ENCODE results near the gene RNU6-8.

The RNU6-8 gene

GRCh38 chr14:32200368-32201192, 2.5 kb downstream of the RNU6-8 start:
- Histone ChIP-seq H2AK5ac (ENCODE audit: low read length, severe bottlenecking) (no peak overlapping the region), H4K8ac (ENCODE audit: low read length) (no peak overlapping the region), H3K4me1 (ENCODE audit: control insufficient read depth, insufficient read depth, low read depth, low read length) (peaks cover 5% of the 10 kb centered on the region), H2BK15ac (ENCODE audit: low read depth, poor library complexity, severe bottlenecking) (no peak overlapping the region), H3K9ac (ENCODE audit: low read length) (peak overlapping the region; percentile 97), H3K4ac (ENCODE audit: low read depth in 1 of 2, low read length in 2 of 2) (no peak overlapping the region), H2BK12ac (ENCODE audit: low read length in 2 of 2) (no peak overlapping the region), H3K4me2 (ENCODE audit: low read length, poor library complexity, severe bottlenecking) (peak overlapping the region; percentile 80), H3K18ac (ENCODE audit: low read depth in 1 of 2, low read length in 2 of 2) (no peak overlapping the region), H2BK5ac (ENCODE audit: low read depth, low read length, poor library complexity, severe bottlenecking) (no peak overlapping the region), H4K91ac (ENCODE audit: low read length) (no peak overlapping the region), H3K4me3 (ENCODE audit: insufficient read depth in 1 of 2, low read depth in 1 of 2, low read length in 2 of 2) (peak overlapping the region; percentile 71 to 91), H3K79me1 (replicated peaks; ENCODE audit: low read length, poor library complexity, severe bottlenecking) (no peaks in the 10 kb centered on the region), H3K14ac (ENCODE audit: low read length in 2 of 2) (no peak overlapping the region), H3K36me3 (ENCODE audit: control insufficient read depth in 1 of 2, insufficient read depth in 2 of 2, low read depth in 1 of 2, low read length in 2 of 2) (no peaks in the 10 kb centered on the region), H3K27me3 (ENCODE audit: control insufficient read depth in 1 of 2, insufficient read depth in 1 of 2, low read length in 2 of 2) (peaks cover 0 to 10% of the 10 kb centered on the region in 2 experiments), H3K27ac (ENCODE audit: low read length, poor library complexity, severe bottlenecking) (no peak overlapping the region), H3K23ac (ENCODE audit: low read length in 2 of 2) (no peak overlapping the region), H2AFZ (ENCODE audit: low read depth, low read length) (no peak overlapping the region), H3K9me3 (ENCODE audit: control insufficient read depth, low read length) (no peaks in the 10 kb centered on the region), H2BK120ac (ENCODE audit: low read depth, low read length) (no peak overlapping the region)
- 31% methylated on average over 7 of the region's 14 CpGs for WGBS
- DNase-seq: no peak

GRCh38 chr14:32197919-32198318, 5.2 kb downstream of the RNU6-8 start:
- Histone ChIP-seq H2BK5ac (ENCODE audit: low read depth, low read length, poor library complexity, severe bottlenecking) (no peak overlapping the region), H3K27me3 (ENCODE audit: control insufficient read depth in 1 of 2, insufficient read depth in 1 of 2, low read length in 2 of 2) (no peaks in the 10 kb centered on the region), H3K36me3 (ENCODE audit: control insufficient read depth in 1 of 2, insufficient read depth in 2 of 2, low read depth in 1 of 2, low read length in 2 of 2) (no peaks in the 10 kb centered on the region), H3K9ac (ENCODE audit: low read length) (no peak overlapping the region), H3K27ac (ENCODE audit: low read length, poor library complexity, severe bottlenecking) (no peak overlapping the region), H3K4me2 (ENCODE audit: low read length, poor library complexity, severe bottlenecking) (no peak overlapping the region), H3K4me1 (ENCODE audit: control insufficient read depth, insufficient read depth, low read depth, low read length) (peaks cover 2% of the 10 kb centered on the region), H3K9me3 (ENCODE audit: control insufficient read depth, low read length) (no peaks in the 10 kb centered on the region), H2AK5ac (ENCODE audit: low read length, severe bottlenecking) (no peak overlapping the region), H4K8ac (ENCODE audit: low read length) (no peak overlapping the region), H3K23ac (ENCODE audit: low read length in 2 of 2) (no peak overlapping the region), H2BK12ac (ENCODE audit: low read length in 2 of 2) (no peak overlapping the region), H3K18ac (ENCODE audit: low read depth in 1 of 2, low read length in 2 of 2) (no peak overlapping the region), H3K4me3 (ENCODE audit: insufficient read depth in 1 of 2, low read depth in 1 of 2, low read length in 2 of 2) (no peak overlapping the region), H3K4ac (ENCODE audit: low read depth in 1 of 2, low read length in 2 of 2) (no peak overlapping the region), H3K79me1 (replicated peaks; ENCODE audit: low read length, poor library complexity, severe bottlenecking) (no peaks in the 10 kb centered on the region), H2BK120ac (ENCODE audit: low read depth, low read length) (no peak overlapping the region), H2AFZ (ENCODE audit: low read depth, low read length) (no peak overlapping the region), H3K14ac (ENCODE audit: low read length in 2 of 2) (no peak overlapping the region), H2BK15ac (ENCODE audit: low read depth, poor library complexity, severe bottlenecking) (no peak overlapping the region), H4K91ac (ENCODE audit: low read length) (no peak overlapping the region)
- DNase-seq: no peak
- WGBS: no CpG with 5 or more reads among the region's 1 CpG

- Histone ChIP-seq H3K23ac (ENCODE audit: low read length in 2 of 2) (no peak overlapping the region), H2BK5ac (ENCODE audit: low read depth, low read length, poor library complexity, severe bottlenecking) (no peak overlapping the region), H2BK120ac (ENCODE audit: low read depth, low read length) (no peak overlapping the region), H2AFZ (ENCODE audit: low read depth, low read length) (no peak overlapping the region), H4K8ac (ENCODE audit: low read length) (no peak overlapping the region), H4K91ac (ENCODE audit: low read length) (no peak overlapping the region), H3K79me1 (replicated peaks; ENCODE audit: low read length, poor library complexity, severe bottlenecking) (no peaks in the 10 kb centered on the region), H3K14ac (ENCODE audit: low read length in 2 of 2) (no peak overlapping the region), H3K4me2 (ENCODE audit: low read length, poor library complexity, severe bottlenecking) (no peak overlapping the region), H2AK5ac (ENCODE audit: low read length, severe bottlenecking) (no peak overlapping the region), H3K4me1 (ENCODE audit: control insufficient read depth, insufficient read depth, low read depth, low read length) (no peaks in the 10 kb centered on the region), H3K9me3 (ENCODE audit: control insufficient read depth, low read length) (no peaks in the 10 kb centered on the region), H3K36me3 (ENCODE audit: control insufficient read depth in 1 of 2, insufficient read depth in 2 of 2, low read depth in 1 of 2, low read length in 2 of 2) (no peaks in the 10 kb centered on the region), H3K18ac (ENCODE audit: low read depth in 1 of 2, low read length in 2 of 2) (no peak overlapping the region), H3K4me3 (ENCODE audit: insufficient read depth in 1 of 2, low read depth in 1 of 2, low read length in 2 of 2) (no peak overlapping the region), H3K4ac (ENCODE audit: low read depth in 1 of 2, low read length in 2 of 2) (no peak overlapping the region), H2BK15ac (ENCODE audit: low read depth, poor library complexity, severe bottlenecking) (no peak overlapping the region), H3K9ac (ENCODE audit: low read length) (no peak overlapping the region), H2BK12ac (ENCODE audit: low read length in 2 of 2) (no peak overlapping the region), H3K27me3 (ENCODE audit: control insufficient read depth in 1 of 2, insufficient read depth in 1 of 2, low read length in 2 of 2) (no peaks in the 10 kb centered on the region), H3K27ac (ENCODE audit: low read length, poor library complexity, severe bottlenecking) (no peak overlapping the region)
- DNase-seq: no peak
- WGBS: no CpG with 5 or more reads among the region's 1 CpG
Observed at GRCh38 chr14:32195636-32196035, 7.4 kb downstream of the RNU6-8 start.

GRCh38 chr14:32193532-32193931, 9.5 kb downstream of the RNU6-8 start:
- Histone ChIP-seq H3K9ac (ENCODE audit: low read length) (no peak overlapping the region), H4K8ac (ENCODE audit: low read length) (no peak overlapping the region), H2BK15ac (ENCODE audit: low read depth, poor library complexity, severe bottlenecking) (no peak overlapping the region), H3K23ac (ENCODE audit: low read length in 2 of 2) (no peak overlapping the region), H4K91ac (ENCODE audit: low read length) (no peak overlapping the region), H3K36me3 (ENCODE audit: control insufficient read depth in 1 of 2, insufficient read depth in 2 of 2, low read depth in 1 of 2, low read length in 2 of 2) (no peaks in the 10 kb centered on the region), H3K18ac (ENCODE audit: low read depth in 1 of 2, low read length in 2 of 2) (no peak overlapping the region), H3K4me1 (ENCODE audit: control insufficient read depth, insufficient read depth, low read depth, low read length) (no peaks in the 10 kb centered on the region), H3K27ac (ENCODE audit: low read length, poor library complexity, severe bottlenecking) (no peak overlapping the region), H3K4me3 (ENCODE audit: insufficient read depth in 1 of 2, low read depth in 1 of 2, low read length in 2 of 2) (no peak overlapping the region), H2BK120ac (ENCODE audit: low read depth, low read length) (no peak overlapping the region), H3K14ac (ENCODE audit: low read length in 2 of 2) (no peak overlapping the region), H2BK12ac (ENCODE audit: low read length in 2 of 2) (no peak overlapping the region), H2AFZ (ENCODE audit: low read depth, low read length) (no peak overlapping the region), H3K4me2 (ENCODE audit: low read length, poor library complexity, severe bottlenecking) (no peak overlapping the region), H2AK5ac (ENCODE audit: low read length, severe bottlenecking) (no peak overlapping the region), H3K4ac (ENCODE audit: low read depth in 1 of 2, low read length in 2 of 2) (no peak overlapping the region), H3K27me3 (ENCODE audit: control insufficient read depth in 1 of 2, insufficient read depth in 1 of 2, low read length in 2 of 2) (no peaks in the 10 kb centered on the region), H3K9me3 (ENCODE audit: control insufficient read depth, low read length) (no peaks in the 10 kb centered on the region), H3K79me1 (replicated peaks; ENCODE audit: low read length, poor library complexity, severe bottlenecking) (no peaks in the 10 kb centered on the region), H2BK5ac (ENCODE audit: low read depth, low read length, poor library complexity, severe bottlenecking) (no peak overlapping the region)
- WGBS: 95% methylated on average over 1 of the region's 2 CpGs
- DNase-seq: no peak
